GM12878 (cell line): ENCODE results near the gene CREBRF. TPM values are rescaled to one million over a fixed set of nuclear protein-coding genes. Genes with fewer than 3 reads are reported as not detected.

Experiments used
- ATAC-seq: fragments of 200-7000 bp; cut with Tn5 transposase; 3 replicates; pipeline ENCODE4 v1.9.1; 2020; ENCODE audit warnings: mild to moderate bottlenecking, moderate library complexity
- BruUV-seq: library from RNA; stranded (reverse); fragments of 400-500 nt; replicated peaks from 2 replicates; lab custom pipeline; 2021; lab: Mats Ljungman, UMichigan
- CTCF ChIA-PET: fragments of 300-600 bp; sonication (Branson Sonifier 250); formaldehyde crosslinking; extraction: SDS; loops from one replicate; lab custom pipeline; 2021; ENCODE audit warnings: inconsistent platforms; lab: Yijun Ruan, JAX
- POLR2A ChIA-PET: fragments of 350-600 bp; formaldehyde crosslinking; extraction: SDS; loops from one replicate; lab custom pipeline; 2021; ENCODE audit warnings: inconsistent platforms; lab: Charles Lee
- RAD21 ChIA-PET: fragments of 300-600 bp; sonication (Branson Sonifier 250); formaldehyde crosslinking; loops from one replicate; lab custom pipeline; 2023; ENCODE audit warnings: antibody characterized with exemption; ENCODE audit not compliant: unreplicated experiment; lab: Charles Lee
- SMC1A ChIA-PET: fragments of 300-600 bp; sonication (Branson Sonifier 250); formaldehyde crosslinking; loops from one replicate; lab custom pipeline; 2023; ENCODE audit not compliant: unreplicated experiment, uncharacterized antibody; lab: Charles Lee
- DNase-seq: peaks from one replicate; pipeline ENCODE4 v3.0.0-alpha.2; 2011; ENCODE audit warnings: low read depth, low spot score
- FAIRE-seq: peaks from 3 replicates; lab custom pipeline; 2011; peaks lifted over from hg19 to GRCh38; lab: Jason Lieb, UNC
- H2AFZ ChIP-seq: 2 replicates; pipeline ENCODE4 v1.6.0; 2011; ENCODE audit warnings: low read depth, low read length, control low read depth; ENCODE audit not compliant: control insufficient read depth
- H3K27ac ChIP-seq: 2 replicates; pipeline ENCODE4 v1.5.1; 2011; ENCODE audit warnings: control low read depth; ENCODE audit not compliant: control insufficient read depth, insufficient read depth
- H3K27me3 ChIP-seq, 2 experiments: replicated peaks in 1 of 2; 2 replicates each; pipeline versions ENCODE4 v1.6.0 to v1.6.1; 2011; ENCODE audit warnings: low read length in 1 of 2; ENCODE audit not compliant: control insufficient read depth in 2 of 2, insufficient read depth in 2 of 2
- H3K36me3 ChIP-seq, 2 experiments: 2 replicates each; pipeline ENCODE4 v1.5.1; 2011; ENCODE audit warnings: low read length in 1 of 2; ENCODE audit not compliant: control insufficient read depth in 2 of 2, insufficient read depth in 2 of 2
- H3K4me1 ChIP-seq: 2 replicates; pipeline ENCODE4 v1.6.1; 2011; ENCODE audit warnings: mild to moderate bottlenecking, low read length, moderate library complexity, mixed read lengths; ENCODE audit not compliant: control insufficient read depth, insufficient read depth
- H3K4me2 ChIP-seq: 2 replicates; pipeline ENCODE4 v1.6.0; 2011; ENCODE audit warnings: control low read depth; ENCODE audit not compliant: control insufficient read depth, insufficient read depth
- H3K4me3 ChIP-seq: fragments of 200-600 bp; sonication (generic); 2 replicates; pipeline ENCODE4 v1.5.1; 2016
- H3K79me2 ChIP-seq: 2 replicates; pipeline ENCODE4 v1.6.0; 2011; ENCODE audit warnings: low read length; ENCODE audit not compliant: control insufficient read depth, insufficient read depth
- H3K9ac ChIP-seq: 2 replicates; pipeline ENCODE4 v1.8.0; 2011; ENCODE audit warnings: low read length, control low read depth, mixed read lengths; ENCODE audit not compliant: control insufficient read depth, insufficient read depth
- H3K9me3 ChIP-seq: replicated peaks from 3 replicates; pipeline ENCODE4 v1.5.1; 2011; ENCODE audit warnings: mild to moderate bottlenecking, low read length; ENCODE audit not compliant: control insufficient read depth, insufficient read depth
- H4K20me1 ChIP-seq: 2 replicates; pipeline ENCODE4 v1.6.0; 2011; ENCODE audit not compliant: control insufficient read depth, insufficient read depth
- BCL11A ChIP-seq: IDR thresholded peaks from 2 replicates; pipeline ENCODE4 v1.6.1; 2011; ENCODE audit warnings: low read depth, low read length
- CEBPB ChIP-seq, 2 experiments: fragments of 150-350 bp in 1 of 2; IDR thresholded peaks; 2 replicates each; pipeline ENCODE4 v1.6.1; 2012 to 2014; ENCODE audit warnings: low read depth in 2 of 2, low read length in 2 of 2, borderline replicate concordance in 1 of 2, inconsistent platforms in 1 of 2
- SRF ChIP-seq, 2 experiments: IDR thresholded peaks; 2 replicates each; pipeline ENCODE4 v1.6.1; 2011; ENCODE audit warnings: low read depth in 2 of 2, low read length in 2 of 2, mild to moderate bottlenecking in 1 of 2, moderate library complexity in 1 of 2
- ZBTB4 ChIP-seq: fragments of 450-650 bp; formaldehyde crosslinking; IDR thresholded peaks from 2 replicates; pipeline ENCODE4 v1.4.0; 2022; ENCODE audit warnings: mild to moderate bottlenecking, moderate library complexity
- WGBS: methylation state at CpG from one replicate; pipeline ENCODE4 v1.1.6; 2016; ENCODE audit warnings: low lambda C conversion rate; ENCODE audit not compliant: insufficient replicate concordance, insufficient coverage; ENCODE audit errors: missing lambda C conversion rate; 5-methylcytosine and 5-hydroxymethylcytosine counted together
- in situ Hi-C: fragments of 300-500 bp; cut with MboI; formaldehyde crosslinking; loops from 9 replicates; pipeline ENCODE4 v1.14.3; 2018; ENCODE audit warnings: mixed read lengths
- intact Hi-C: fragments of 100-400 bp; cut with micrococcal nuclease; formaldehyde crosslinking; loops from one replicate; pipeline ENCODE4 v1.14.2; 2022; ENCODE audit not compliant: unreplicated experiment
- polyA plus RNA-seq, 11 experiments: library from polyadenylated mRNA; depleted of rRNA in 4 of 11; unstranded in 6 of 11; stranded (reverse) in 5 of 11; fragments of >200 nt; fragmentation: Nextera tagmentation in 4 of 11; fragmentation: Illumina TruSeq in 1 of 11; extraction: Ambion mirVana in 4 of 11; extraction: Trizol in 1 of 11; gene quantifications; 1 replicate in 1 of 11; 2 replicates in 10 of 11; pipeline versions ENCODE4 v1.2.1 to v1.2.3, GENCODE V29; 2011 to 2016; ENCODE audit warnings: inconsistent platforms in 2 of 11, missing spikeins in 2 of 11, low read depth in 1 of 11
- total RNA-seq, 4 experiments: library from RNA; depleted of rRNA in 3 of 4; stranded (reverse); fragments of >200 nt in 3 of 4; fragmentation: Illumina TruSeq in 1 of 4; extraction: Trizol in 1 of 4; gene quantifications; 2 replicates each; pipeline versions ENCODE4 v1.2.1 to v1.2.3, GENCODE V29; 2013 to 2021
- TF ChIP-seq, protein P1 (sequence below): fragments of 450-650 bp; formaldehyde crosslinking; IDR thresholded peaks from 2 replicates; pipeline ENCODE4 v1.4.0; 2020; ENCODE audit warnings: mild to moderate bottlenecking, moderate library complexity
- TF ChIP-seq, protein P2 (sequence below): fragments of 450-650 bp; IDR thresholded peaks from 2 replicates; pipeline ENCODE4 v1.6.1; 2016; ENCODE audit warnings: mild to moderate bottlenecking
- TF ChIP-seq, protein P3 (sequence below): fragments of 450-650 bp; IDR thresholded peaks from 2 replicates; pipeline ENCODE4 v1.6.1; 2018; ENCODE audit warnings: mild to moderate bottlenecking, low read depth, moderate library complexity; ENCODE audit not compliant: partially characterized antibody

Gene CREBRF
- total and polyA plus RNA-seq, 10 of the 15 experiments (the other 5 are each of a cell fraction or from before 2014, with no cell fraction given) = 1.2 to 12.7 (median 3.9) TPM

DNA sequence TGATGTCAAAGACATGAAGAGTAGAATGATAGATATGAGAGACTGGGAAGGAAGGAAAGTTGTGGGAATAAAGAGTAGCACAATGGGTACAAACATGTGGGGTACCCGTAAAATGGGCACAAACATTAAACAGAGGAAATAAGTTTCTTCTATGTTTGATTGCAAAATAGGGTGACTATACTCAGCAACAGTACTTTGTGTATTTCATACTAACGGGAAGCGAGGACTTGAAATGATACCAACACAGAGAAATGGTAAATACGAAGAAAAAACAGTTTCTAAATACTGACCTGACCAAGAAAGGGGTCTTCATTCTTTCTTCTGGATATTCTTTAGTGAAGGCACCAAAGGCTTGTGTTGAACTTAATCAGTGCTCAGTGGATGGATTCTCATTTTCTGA is 41.5 kb upstream of the CREBRF start (continued):
- no peak for TF ChIP-seq CEBPB (IDR thresholded peaks at IDR 0.05; ENCODE audit: borderline replicate concordance in 1 of 2, low read depth in 2 of 2, low read length in 2 of 2)

- no peak overlapping the region for H2AFZ ChIP-seq
- BruUV-seq = no TSS peak
- no peaks in the 10 kb centered on the region for H3K9me3 ChIP-seq
- DNase-seq (no peak), ATAC-seq (no peak), FAIRE-seq (no peak)
- ChIA-PET RAD21 (no interaction called here), CTCF (no interaction called here), POLR2A (interaction anchor here (0.6 to 0.8 kb wide), 3 partner anchors 17 to 20 kb away, joined by 3 to 5 read pairs (median 3); no protein-coding TSS in a partner anchor), SMC1A (interaction anchor here (1.3 to 2.2 kb wide), 2 partner anchors 20 to 31 kb away, joined by 4 to 7 read pairs; no protein-coding TSS in a partner anchor)
- H3K4me3 ChIP-seq = no peak overlapping the region
- no peak overlapping the region for H3K27ac ChIP-seq
- H3K79me2 ChIP-seq = peaks cover 65% of the 10 kb centered on the region
- 85% methylated on average over 2 of the region's 2 CpGs for WGBS
- H3K9ac ChIP-seq = no peak overlapping the region
- intact Hi-C loops (no loop called here), in situ Hi-C loops (no loop called here)
- H4K20me1 ChIP-seq = peaks cover 6% of the 10 kb centered on the region; the same call in 1 of the 2 replicates
- TF ChIP-seq SRF (IDR thresholded peaks at IDR 0.05; ENCODE audit: low read depth in 2 of 2, low read length in 2 of 2) (no peak), ZBTB4 (CRISPR knock-in tag) (no peak), BCL11A (no peak)
- TF ChIP-seq, protein P1, sequence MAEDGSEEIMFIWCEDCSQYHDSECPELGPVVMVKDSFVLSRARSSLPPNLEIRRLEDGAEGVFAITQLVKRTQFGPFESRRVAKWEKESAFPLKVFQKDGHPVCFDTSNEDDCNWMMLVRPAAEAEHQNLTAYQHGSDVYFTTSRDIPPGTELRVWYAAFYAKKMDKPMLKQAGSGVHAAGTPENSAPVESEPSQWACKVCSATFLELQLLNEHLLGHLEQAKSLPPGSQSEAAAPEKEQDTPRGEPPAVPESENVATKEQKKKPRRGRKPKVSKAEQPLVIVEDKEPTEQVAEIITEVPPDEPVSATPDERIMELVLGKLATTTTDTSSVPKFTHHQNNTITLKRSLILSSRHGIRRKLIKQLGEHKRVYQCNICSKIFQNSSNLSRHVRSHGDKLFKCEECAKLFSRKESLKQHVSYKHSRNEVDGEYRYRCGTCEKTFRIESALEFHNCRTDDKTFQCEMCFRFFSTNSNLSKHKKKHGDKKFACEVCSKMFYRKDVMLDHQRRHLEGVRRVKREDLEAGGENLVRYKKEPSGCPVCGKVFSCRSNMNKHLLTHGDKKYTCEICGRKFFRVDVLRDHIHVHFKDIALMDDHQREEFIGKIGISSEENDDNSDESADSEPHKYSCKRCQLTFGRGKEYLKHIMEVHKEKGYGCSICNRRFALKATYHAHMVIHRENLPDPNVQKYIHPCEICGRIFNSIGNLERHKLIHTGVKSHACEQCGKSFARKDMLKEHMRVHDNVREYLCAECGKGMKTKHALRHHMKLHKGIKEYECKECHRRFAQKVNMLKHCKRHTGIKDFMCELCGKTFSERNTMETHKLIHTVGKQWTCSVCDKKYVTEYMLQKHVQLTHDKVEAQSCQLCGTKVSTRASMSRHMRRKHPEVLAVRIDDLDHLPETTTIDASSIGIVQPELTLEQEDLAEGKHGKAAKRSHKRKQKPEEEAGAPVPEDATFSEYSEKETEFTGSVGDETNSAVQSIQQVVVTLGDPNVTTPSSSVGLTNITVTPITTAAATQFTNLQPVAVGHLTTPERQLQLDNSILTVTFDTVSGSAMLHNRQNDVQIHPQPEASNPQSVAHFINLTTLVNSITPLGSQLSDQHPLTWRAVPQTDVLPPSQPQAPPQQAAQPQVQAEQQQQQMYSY (CRISPR knock-in tag) = no peak
- TF ChIP-seq, protein P2, sequence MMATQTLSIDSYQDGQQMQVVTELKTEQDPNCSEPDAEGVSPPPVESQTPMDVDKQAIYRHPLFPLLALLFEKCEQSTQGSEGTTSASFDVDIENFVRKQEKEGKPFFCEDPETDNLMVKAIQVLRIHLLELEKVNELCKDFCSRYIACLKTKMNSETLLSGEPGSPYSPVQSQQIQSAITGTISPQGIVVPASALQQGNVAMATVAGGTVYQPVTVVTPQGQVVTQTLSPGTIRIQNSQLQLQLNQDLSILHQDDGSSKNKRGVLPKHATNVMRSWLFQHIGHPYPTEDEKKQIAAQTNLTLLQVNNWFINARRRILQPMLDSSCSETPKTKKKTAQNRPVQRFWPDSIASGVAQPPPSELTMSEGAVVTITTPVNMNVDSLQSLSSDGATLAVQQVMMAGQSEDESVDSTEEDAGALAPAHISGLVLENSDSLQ = peak; percentile 12; the same call in 1 of the 2 replicates
- TF ChIP-seq, protein P3, sequence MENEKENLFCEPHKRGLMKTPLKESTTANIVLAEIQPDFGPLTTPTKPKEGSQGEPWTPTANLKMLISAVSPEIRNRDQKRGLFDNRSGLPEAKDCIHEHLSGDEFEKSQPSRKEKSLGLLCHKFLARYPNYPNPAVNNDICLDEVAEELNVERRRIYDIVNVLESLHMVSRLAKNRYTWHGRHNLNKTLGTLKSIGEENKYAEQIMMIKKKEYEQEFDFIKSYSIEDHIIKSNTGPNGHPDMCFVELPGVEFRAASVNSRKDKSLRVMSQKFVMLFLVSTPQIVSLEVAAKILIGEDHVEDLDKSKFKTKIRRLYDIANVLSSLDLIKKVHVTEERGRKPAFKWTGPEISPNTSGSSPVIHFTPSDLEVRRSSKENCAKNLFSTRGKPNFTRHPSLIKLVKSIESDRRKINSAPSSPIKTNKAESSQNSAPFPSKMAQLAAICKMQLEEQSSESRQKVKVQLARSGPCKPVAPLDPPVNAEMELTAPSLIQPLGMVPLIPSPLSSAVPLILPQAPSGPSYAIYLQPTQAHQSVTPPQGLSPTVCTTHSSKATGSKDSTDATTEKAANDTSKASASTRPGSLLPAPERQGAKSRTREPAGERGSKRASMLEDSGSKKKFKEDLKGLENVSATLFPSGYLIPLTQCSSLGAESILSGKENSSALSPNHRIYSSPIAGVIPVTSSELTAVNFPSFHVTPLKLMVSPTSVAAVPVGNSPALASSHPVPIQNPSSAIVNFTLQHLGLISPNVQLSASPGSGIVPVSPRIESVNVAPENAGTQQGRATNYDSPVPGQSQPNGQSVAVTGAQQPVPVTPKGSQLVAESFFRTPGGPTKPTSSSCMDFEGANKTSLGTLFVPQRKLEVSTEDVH = no peak
- peaks cover 4% of the 10 kb centered on the region; the same call in 1 of the 2 replicates for H3K4me1 ChIP-seq
- H3K4me2 ChIP-seq = no peak overlapping the region
- peaks cover 2 to 18% of the 10 kb centered on the region in 2 experiments for H3K36me3 ChIP-seq
- no peaks in the 10 kb centered on the region for H3K27me3 ChIP-seq
These were observed 41.0 kb upstream of the CREBRF start for GRCh38 chr5:173015192-173015591.
